Breast epithelium (tissue), 3 donors: ENCODE measurements around the gene MYO1C.

Experiments used
- POLR2A ChIP-seq: fragments of 450-650 bp; IDR thresholded peaks from one replicate; pipeline ENCODE4 v1.6.1; 2016; ENCODE audit warnings: antibody characterized with exemption, mild to moderate bottlenecking, moderate library complexity
- TF ChIP-seq, protein P1 (sequence below), 3 donors: fragments of 450-650 bp; IDR thresholded peaks; one replicate each; pipeline ENCODE4 v1.5.1; 2016 to 2017; ENCODE audit warnings: antibody characterized with exemption in 3 of 3, mild to moderate bottlenecking in 3 of 3, moderate library complexity in 3 of 3

DNA sequence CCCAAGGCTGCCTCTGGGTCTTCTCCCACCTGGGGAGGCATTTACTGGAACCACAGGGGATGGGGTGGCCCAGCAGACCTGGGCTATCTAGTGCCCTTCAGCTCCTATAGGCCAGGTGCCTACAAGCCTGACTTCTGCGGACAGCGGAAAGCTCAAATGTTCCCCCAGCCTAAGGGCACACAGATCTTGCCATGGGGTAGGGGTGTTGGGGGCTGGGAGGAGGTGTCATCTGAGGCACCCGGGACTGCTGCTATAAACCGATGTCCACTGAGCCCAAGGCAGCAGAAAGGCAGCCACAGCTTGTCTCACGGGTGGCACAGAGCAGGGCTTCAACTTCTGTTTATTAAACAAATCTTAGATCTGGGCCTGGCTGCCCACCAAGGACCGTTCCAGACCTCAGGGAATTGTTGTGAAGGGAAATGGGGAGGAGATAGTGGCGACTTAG lies 3.6 kb downstream of the MYO1C start:
- TF ChIP-seq, protein P1, sequence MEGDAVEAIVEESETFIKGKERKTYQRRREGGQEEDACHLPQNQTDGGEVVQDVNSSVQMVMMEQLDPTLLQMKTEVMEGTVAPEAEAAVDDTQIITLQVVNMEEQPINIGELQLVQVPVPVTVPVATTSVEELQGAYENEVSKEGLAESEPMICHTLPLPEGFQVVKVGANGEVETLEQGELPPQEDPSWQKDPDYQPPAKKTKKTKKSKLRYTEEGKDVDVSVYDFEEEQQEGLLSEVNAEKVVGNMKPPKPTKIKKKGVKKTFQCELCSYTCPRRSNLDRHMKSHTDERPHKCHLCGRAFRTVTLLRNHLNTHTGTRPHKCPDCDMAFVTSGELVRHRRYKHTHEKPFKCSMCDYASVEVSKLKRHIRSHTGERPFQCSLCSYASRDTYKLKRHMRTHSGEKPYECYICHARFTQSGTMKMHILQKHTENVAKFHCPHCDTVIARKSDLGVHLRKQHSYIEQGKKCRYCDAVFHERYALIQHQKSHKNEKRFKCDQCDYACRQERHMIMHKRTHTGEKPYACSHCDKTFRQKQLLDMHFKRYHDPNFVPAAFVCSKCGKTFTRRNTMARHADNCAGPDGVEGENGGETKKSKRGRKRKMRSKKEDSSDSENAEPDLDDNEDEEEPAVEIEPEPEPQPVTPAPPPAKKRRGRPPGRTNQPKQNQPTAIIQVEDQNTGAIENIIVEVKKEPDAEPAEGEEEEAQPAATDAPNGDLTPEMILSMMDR (IDR thresholded peaks at IDR 0.05): no peak
- TF ChIP-seq POLR2A: no peak
